ENCODE measurements around the gene PLD3. TPM values are rescaled to one million over a fixed set of nuclear protein-coding genes. Genes with fewer than 3 reads are reported as not detected.
A peak's percentile ranks its signal among the peaks of the same experiment; 100 is the strongest.

Gene PLD3
- total and polyA plus RNA-seq, 2 donors from 2014 or later: 175 to 207 TPM

DNA sequence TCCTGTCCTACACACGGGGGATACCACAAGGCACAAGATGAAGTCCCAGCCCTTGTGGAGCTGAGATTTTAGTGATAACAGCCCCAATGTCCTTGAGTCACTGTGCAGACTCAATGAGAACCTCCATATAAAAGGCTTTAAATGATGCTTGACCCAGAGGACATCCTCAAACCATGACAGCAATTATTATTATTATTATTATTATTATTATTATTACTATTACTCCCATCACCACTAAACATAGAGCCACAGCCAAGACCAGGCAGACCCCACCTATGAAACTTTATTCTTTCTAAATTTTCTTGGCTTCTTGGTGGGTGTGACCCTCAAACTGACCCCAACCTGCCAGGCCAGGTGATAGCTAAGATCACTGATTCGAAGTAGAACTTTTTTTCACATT lies 11.4 kb upstream of the PLD3 start:
- no peak overlapping the region for H3K27ac ChIP-seq (ENCODE audit: low read depth in 2 of 2, low read length in 2 of 2)
- peaks cover 2 to 7% (median 6%) of the 10 kb centered on the region in 3 donors for H3K36me3 ChIP-seq (ENCODE audit: control insufficient read depth in 2 of 3, insufficient read depth in 3 of 3, low read length in 3 of 3)
- no peak for FAIRE-seq

GRCh38 chr19:40337594-40337993 lies 10.9 kb upstream of the PLD3 start:
- H3K9ac ChIP-seq (ENCODE audit: low read length in 3 of 3): no peak overlapping the region
- DNase-seq (peak in 1 of 5 donors; percentile 45), FAIRE-seq (no peak)
- H3K4me3 ChIP-seq (ENCODE audit: low read length in 3 of 3): no peak overlapping the region
- no peaks in the 10 kb centered on the region for H3K9me3 ChIP-seq (ENCODE audit: control insufficient read depth in 2 of 3, insufficient read depth in 1 of 3, low read length in 3 of 3)
- no peak for TF ChIP-seq CTCF (IDR thresholded peaks at IDR 0.05; ENCODE audit: borderline replicate concordance, extremely low read depth, insufficient read depth)
- H3K27me3 ChIP-seq (ENCODE audit: control insufficient read depth, insufficient read depth, low read length): no peaks in the 10 kb centered on the region
- H3K4me1 ChIP-seq (ENCODE audit: control insufficient read depth in 2 of 3, insufficient read depth in 2 of 3, low read depth in 1 of 3, low read length in 3 of 3): no peaks in the 10 kb centered on the region
- H3K36me3 ChIP-seq (ENCODE audit: control insufficient read depth in 2 of 3, insufficient read depth in 3 of 3, low read length in 3 of 3): peaks cover 2 to 6% (median 5%) of the 10 kb centered on the region in 3 donors
- no peak overlapping the region for H3K27ac ChIP-seq (ENCODE audit: low read depth in 2 of 2, low read length in 2 of 2)
- intact Hi-C loops (cut with DNase I): no loop called here

More for the DNA sequence above, 11.4 kb upstream of the PLD3 start:
- Histone ChIP-seq H3K4me1 (ENCODE audit: control insufficient read depth in 2 of 3, insufficient read depth in 2 of 3, low read depth in 1 of 3, low read length in 3 of 3) (no peaks in the 10 kb centered on the region), H3K4me3 (ENCODE audit: low read length in 3 of 3) (no peak overlapping the region), H3K27me3 (ENCODE audit: control insufficient read depth, insufficient read depth, low read length) (no peaks in the 10 kb centered on the region), H3K9me3 (ENCODE audit: control insufficient read depth in 2 of 3, insufficient read depth in 1 of 3, low read length in 3 of 3) (no peaks in the 10 kb centered on the region), H3K9ac (ENCODE audit: low read length in 3 of 3) (no peak overlapping the region)
- no peak for TF ChIP-seq CTCF (IDR thresholded peaks at IDR 0.05; ENCODE audit: borderline replicate concordance, extremely low read depth, insufficient read depth)
- intact Hi-C loops (cut with DNase I): no loop called here
- no peak for DNase-seq

DNA sequence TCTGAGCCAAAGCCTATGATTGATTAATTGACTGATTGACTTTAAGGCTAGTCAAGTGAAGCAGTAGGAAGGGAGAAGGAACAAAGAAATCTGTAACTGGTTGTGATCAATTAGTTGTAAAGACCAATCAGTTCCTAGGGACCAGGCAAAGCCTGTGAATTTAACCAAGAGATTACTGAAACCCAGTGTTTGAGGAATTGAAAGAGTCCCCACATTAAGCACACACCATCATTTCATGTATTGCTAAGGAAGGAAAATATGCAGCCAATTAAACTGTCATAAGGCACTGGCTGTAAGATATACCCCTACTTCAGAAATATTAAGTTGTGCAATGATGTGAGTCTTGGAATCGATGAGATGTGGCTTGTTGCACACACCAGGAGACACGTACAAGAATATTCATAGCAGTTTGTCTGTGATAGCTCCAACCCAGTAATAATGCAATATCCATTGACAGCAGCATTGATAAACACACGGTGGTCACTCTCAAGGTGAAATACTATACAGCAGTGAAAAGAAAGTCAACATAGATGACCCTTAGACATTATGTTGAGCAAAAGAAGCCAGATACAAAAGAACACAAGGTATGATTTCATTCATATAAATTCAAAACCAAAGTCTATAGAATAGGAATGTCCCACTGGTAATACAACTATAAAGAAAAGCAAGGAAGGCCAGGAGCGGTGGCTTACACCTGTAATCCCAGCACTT lies 9.3 kb upstream of the PLD3 start:
- DNase-seq: no peak
- Histone ChIP-seq H3K36me3 (ENCODE audit: control insufficient read depth in 2 of 3, insufficient read depth in 3 of 3, low read length in 3 of 3) (peaks cover 2 to 5% (median 5%) of the 10 kb centered on the region in 3 donors), H3K9ac (ENCODE audit: low read length in 3 of 3) (no peak overlapping the region), H3K27me3 (ENCODE audit: control insufficient read depth, insufficient read depth, low read length) (no peaks in the 10 kb centered on the region), H3K4me3 (ENCODE audit: low read length in 3 of 3) (no peak overlapping the region), H3K27ac (ENCODE audit: low read depth in 2 of 2, low read length in 2 of 2) (no peak overlapping the region), H3K9me3 (ENCODE audit: control insufficient read depth in 2 of 3, insufficient read depth in 1 of 3, low read length in 3 of 3) (no peaks in the 10 kb centered on the region), H3K4me1 (ENCODE audit: control insufficient read depth in 2 of 3, insufficient read depth in 2 of 3, low read depth in 1 of 3, low read length in 3 of 3) (no peaks in the 10 kb centered on the region)
- no peak for TF ChIP-seq CTCF (IDR thresholded peaks at IDR 0.05; ENCODE audit: borderline replicate concordance, extremely low read depth, insufficient read depth)
- no peak for FAIRE-seq
- intact Hi-C loops (cut with DNase I): no loop called here
